GM23338 (cell line): ENCODE measurements around the gene PHYKPL. TPM values are rescaled to one million over a fixed set of nuclear protein-coding genes. Genes with fewer than 3 reads are reported as not detected.

Experiments
- ATAC-seq: fragments of 200-7000 bp; cut with Tn5 transposase; 3 replicates; pipeline ENCODE4 v1.9.1; 2020
- DNase-seq: peaks from one replicate; pipeline ENCODE4 v3.0.0-alpha.2; 2015; ENCODE audit warnings: low spot score
- H2AFZ ChIP-seq: fragments of 200-600 bp; sonication (generic); 2 replicates; pipeline ENCODE4 v1.8.0; 2016; ENCODE audit warnings: antibody characterized with exemption, mild to moderate bottlenecking, moderate library complexity
- H3F3A ChIP-seq: fragments of 200-600 bp; sonication (generic); replicated peaks from 2 replicates; pipeline ENCODE4 v1.8.0; 2017; ENCODE audit warnings: antibody characterized with exemption, mixed run types, low read depth
- H3K27ac ChIP-seq: fragments of 200-600 bp; sonication (generic); 2 replicates; pipeline ENCODE4 v1.6.1; 2016; ENCODE audit warnings: low read depth
- H3K27me3 ChIP-seq: fragments of 200-600 bp; sonication (generic); 2 replicates; pipeline ENCODE4 v1.8.0; 2016; ENCODE audit warnings: mild to moderate bottlenecking, mixed run types, moderate library complexity; ENCODE audit not compliant: insufficient read depth
- H3K36me3 ChIP-seq: fragments of 200-600 bp; sonication (generic); 2 replicates; pipeline ENCODE4 v1.8.0; 2016; ENCODE audit warnings: mild to moderate bottlenecking; ENCODE audit not compliant: insufficient read depth
- H3K4me1 ChIP-seq: fragments of 200-600 bp; sonication (generic); 2 replicates; pipeline ENCODE4 v1.8.0; 2016; ENCODE audit warnings: mild to moderate bottlenecking, moderate library complexity; ENCODE audit not compliant: insufficient read depth
- H3K4me2 ChIP-seq: fragments of 200-600 bp; sonication (generic); 2 replicates; pipeline ENCODE4 v1.7.1; 2017; ENCODE audit warnings: mixed run types
- H3K4me3 ChIP-seq: fragments of 200-600 bp; sonication (generic); 2 replicates; pipeline ENCODE4 v1.6.1; 2016; ENCODE audit warnings: mixed run types
- H3K79me2 ChIP-seq: fragments of 200-600 bp; sonication (generic); replicated peaks from 2 replicates; pipeline ENCODE4 v1.8.0; 2017; ENCODE audit warnings: mild to moderate bottlenecking; ENCODE audit not compliant: insufficient read depth
- H3K9me2 ChIP-seq: fragments of 200-600 bp; sonication (generic); 2 replicates; pipeline ENCODE4 v1.8.0; 2017; ENCODE audit not compliant: insufficient read depth
- H4K20me1 ChIP-seq: fragments of 200-600 bp; sonication (generic); replicated peaks from 2 replicates; pipeline ENCODE4 v1.8.0; 2017; ENCODE audit warnings: mild to moderate bottlenecking; ENCODE audit not compliant: insufficient read depth
- H3K27ac Mint-ChIP-seq: 2 replicates; pipeline ENCODE4 v1.8.0; 2020; ENCODE audit warnings: inconsistent platforms, mild to moderate bottlenecking, moderate library complexity, mixed read lengths
- H3K27me3 Mint-ChIP-seq: 3 replicates; pipeline ENCODE4 v1.8.0; 2022; ENCODE audit warnings: low read depth, mild to moderate bottlenecking, moderate library complexity, mixed read lengths, inconsistent platforms; ENCODE audit not compliant: insufficient read depth, poor library complexity
- H3K36me3 Mint-ChIP-seq: 3 replicates; pipeline ENCODE4 v1.8.0; 2021; ENCODE audit warnings: low read depth, mild to moderate bottlenecking, inconsistent platforms, moderate library complexity, mixed read lengths
- H3K4me1 Mint-ChIP-seq: 3 replicates; pipeline ENCODE4 v1.8.0; 2020; ENCODE audit warnings: mild to moderate bottlenecking, inconsistent platforms, mixed read lengths
- H3K4me3 Mint-ChIP-seq: 3 replicates; pipeline ENCODE4 v1.8.0; 2021; ENCODE audit warnings: moderate library complexity, mild to moderate bottlenecking, inconsistent platforms, mixed read lengths
- H3K9me3 Mint-ChIP-seq: 3 replicates; pipeline ENCODE4 v1.8.0; 2020; ENCODE audit warnings: moderate library complexity, mild to moderate bottlenecking, inconsistent platforms, mixed read lengths
- CREB1 ChIP-seq: fragments of 250-450 bp; sonication (Bioruptor Pico); IDR thresholded peaks from 2 replicates; pipeline ENCODE4 v1.5.0; 2020; ENCODE audit warnings: low read depth, mild to moderate bottlenecking, moderate library complexity
- CTCF ChIP-seq, 2 experiments: fragments of 200-600 bp in 1 of 2; sonication (generic) in 1 of 2; conservative IDR thresholded peaks; 2 replicates each; pipeline versions ENCODE4 v1.5.1 to v1.6.1; 2016 to 2017; ENCODE audit warnings: antibody characterized with exemption in 2 of 2, low read depth in 2 of 2, mild to moderate bottlenecking in 2 of 2, moderate library complexity in 1 of 2
- EZH2phosphoT487 ChIP-seq: fragments of 200-600 bp; sonication (generic); IDR thresholded peaks from one replicate; pipeline ENCODE4 v1.8.1; 2018; ENCODE audit warnings: antibody characterized with exemption; ENCODE audit not compliant: unreplicated experiment
- POLR2AphosphoS5 ChIP-seq: IDR thresholded peaks from 2 replicates; pipeline ENCODE4 v1.6.1; 2016; ENCODE audit warnings: antibody characterized with exemption, low read depth
- STAT1 ChIP-seq: IDR thresholded peaks from one replicate; pipeline ENCODE4 v1.6.1; 2016; ENCODE audit warnings: antibody characterized with exemption; ENCODE audit not compliant: unreplicated experiment
- ZNF114 ChIP-seq: fragments of 250-450 bp; sonication (Bioruptor Pico); IDR thresholded peaks from 2 replicates; pipeline ENCODE4 v1.5.0; 2020; ENCODE audit warnings: mild to moderate bottlenecking, moderate library complexity
- ZNF331 ChIP-seq: fragments of 250-450 bp; sonication (Bioruptor Pico); IDR thresholded peaks from 2 replicates; pipeline ENCODE4 v1.5.0; 2020; ENCODE audit warnings: low read depth, mild to moderate bottlenecking, moderate library complexity
- ZNF462 ChIP-seq: fragments of 250-450 bp; sonication (Bioruptor Pico); IDR thresholded peaks from 2 replicates; pipeline ENCODE4 v1.5.0; 2020; ENCODE audit warnings: mild to moderate bottlenecking, moderate library complexity
- polyA plus RNA-seq: library from polyadenylated mRNA; unstranded; fragments of >200 nt; fragmentation: Nextera tagmentation; extraction: Ambion mirVana; gene quantifications from 2 replicates; pipeline ENCODE4 v1.2.1, GENCODE V29; 2016
- total RNA-seq: library from RNA; depleted of rRNA; stranded (reverse); fragments of >200 nt; shearing (Covaris generic); gene quantifications from 2 replicates; pipeline ENCODE4 v1.2.3, GENCODE V29; 2014
- TF ChIP-seq, protein P1 (sequence below): IDR thresholded peaks from 2 replicates; pipeline ENCODE4 v1.6.1; 2016; ENCODE audit warnings: antibody characterized with exemption
- TF ChIP-seq, protein P2 (sequence below): IDR thresholded peaks from one replicate; pipeline ENCODE4 v1.6.1; 2018; ENCODE audit warnings: antibody characterized with exemption; ENCODE audit not compliant: unreplicated experiment

PHYKPL gene
- total and polyA plus RNA-seq, 2 experiments from 2014 or later = 15.9 to 20.8 TPM

GRCh38 chr5:178204935-178205748 is 27.5 kb downstream of the PHYKPL start (continued):
- no peak for TF ChIP-seq ZNF462 (CRISPR knock-in tag)
- TF ChIP-seq ZNF114 (CRISPR knock-in tag) = no peak

GRCh38 chr5:178204182-178204934 is 28.2 kb downstream of the PHYKPL start, which contains the start of gene HNRNPAB:
TSS of gene HNRNPAB (plus strand) at chr5:178204533. CDS start at chr5:178204838, 305 bp downstream.
- Histone ChIP-seq H3K4me1 (peaks cover 23% of the 10 kb centered on the region), H3K36me3 (peaks cover 40% of the 10 kb centered on the region), H3F3A (peaks cover 41% of the 10 kb centered on the region), H3K4me3 (peak within 1 kb of the TSS; percentile 100), H3K27me3 (no peaks in the 10 kb centered on the region), H4K20me1 (peaks cover 40% of the 10 kb centered on the region), H3K9me2 (no peaks in the 10 kb centered on the region), H3K27ac (peak within 1 kb of the TSS; percentile 87), H3K79me2 (peaks cover 56% of the 10 kb centered on the region), H2AFZ (peak within 1 kb of the TSS; percentile 86; the same call in 1 of the 2 replicates), H3K4me2 (peak within 1 kb of the TSS; percentile 99)
- ATAC-seq = peak; percentile 86
- Mint-ChIP-seq H3K4me1 (peaks cover 39% of the 10 kb centered on the region), H3K4me3 (peak within 1 kb of the TSS; percentile 98), H3K27ac (peak within 1 kb of the TSS; percentile 100), H3K27me3 (peaks cover 27% of the 10 kb centered on the region), H3K36me3 (peaks cover 45% of the 10 kb centered on the region), H3K9me3 (peaks cover 8% of the 10 kb centered on the region)
- peak; percentile 98 for DNase-seq
- TF ChIP-seq, protein P1, sequence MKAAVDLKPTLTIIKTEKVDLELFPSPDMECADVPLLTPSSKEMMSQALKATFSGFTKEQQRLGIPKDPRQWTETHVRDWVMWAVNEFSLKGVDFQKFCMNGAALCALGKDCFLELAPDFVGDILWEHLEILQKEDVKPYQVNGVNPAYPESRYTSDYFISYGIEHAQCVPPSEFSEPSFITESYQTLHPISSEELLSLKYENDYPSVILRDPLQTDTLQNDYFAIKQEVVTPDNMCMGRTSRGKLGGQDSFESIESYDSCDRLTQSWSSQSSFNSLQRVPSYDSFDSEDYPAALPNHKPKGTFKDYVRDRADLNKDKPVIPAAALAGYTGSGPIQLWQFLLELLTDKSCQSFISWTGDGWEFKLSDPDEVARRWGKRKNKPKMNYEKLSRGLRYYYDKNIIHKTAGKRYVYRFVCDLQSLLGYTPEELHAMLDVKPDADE = no peak; the same call in none of the 2 replicates
- TF ChIP-seq, protein P2, sequence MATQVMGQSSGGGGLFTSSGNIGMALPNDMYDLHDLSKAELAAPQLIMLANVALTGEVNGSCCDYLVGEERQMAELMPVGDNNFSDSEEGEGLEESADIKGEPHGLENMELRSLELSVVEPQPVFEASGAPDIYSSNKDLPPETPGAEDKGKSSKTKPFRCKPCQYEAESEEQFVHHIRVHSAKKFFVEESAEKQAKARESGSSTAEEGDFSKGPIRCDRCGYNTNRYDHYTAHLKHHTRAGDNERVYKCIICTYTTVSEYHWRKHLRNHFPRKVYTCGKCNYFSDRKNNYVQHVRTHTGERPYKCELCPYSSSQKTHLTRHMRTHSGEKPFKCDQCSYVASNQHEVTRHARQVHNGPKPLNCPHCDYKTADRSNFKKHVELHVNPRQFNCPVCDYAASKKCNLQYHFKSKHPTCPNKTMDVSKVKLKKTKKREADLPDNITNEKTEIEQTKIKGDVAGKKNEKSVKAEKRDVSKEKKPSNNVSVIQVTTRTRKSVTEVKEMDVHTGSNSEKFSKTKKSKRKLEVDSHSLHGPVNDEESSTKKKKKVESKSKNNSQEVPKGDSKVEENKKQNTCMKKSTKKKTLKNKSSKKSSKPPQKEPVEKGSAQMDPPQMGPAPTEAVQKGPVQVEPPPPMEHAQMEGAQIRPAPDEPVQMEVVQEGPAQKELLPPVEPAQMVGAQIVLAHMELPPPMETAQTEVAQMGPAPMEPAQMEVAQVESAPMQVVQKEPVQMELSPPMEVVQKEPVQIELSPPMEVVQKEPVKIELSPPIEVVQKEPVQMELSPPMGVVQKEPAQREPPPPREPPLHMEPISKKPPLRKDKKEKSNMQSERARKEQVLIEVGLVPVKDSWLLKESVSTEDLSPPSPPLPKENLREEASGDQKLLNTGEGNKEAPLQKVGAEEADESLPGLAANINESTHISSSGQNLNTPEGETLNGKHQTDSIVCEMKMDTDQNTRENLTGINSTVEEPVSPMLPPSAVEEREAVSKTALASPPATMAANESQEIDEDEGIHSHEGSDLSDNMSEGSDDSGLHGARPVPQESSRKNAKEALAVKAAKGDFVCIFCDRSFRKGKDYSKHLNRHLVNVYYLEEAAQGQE = no peak
- no peak for TF ChIP-seq ZNF114 (CRISPR knock-in tag)
- peak; percentile 100 for TF ChIP-seq POLR2AphosphoS5
- no peak for TF ChIP-seq CTCF (conservative IDR thresholded peaks at IDR 0.05; ENCODE audit: low read depth in 2 of 2)
- TF ChIP-seq STAT1 = no peak
- peak; percentile 67 for TF ChIP-seq CREB1 (CRISPR knock-in tag)
- TF ChIP-seq EZH2phosphoT487 = no peak
- TF ChIP-seq ZNF331 (CRISPR knock-in tag) = no peak
